Measurements from ENCODE around the gene DZIP3. TPM values are rescaled to one million over a fixed set of nuclear protein-coding genes. Genes with fewer than 3 reads are reported as not detected.

DZIP3 gene
- total RNA-seq, 1 experiment from 2014 or later = 6.0 TPM

Other genes with a start within 250 kb of the DZIP3 start
- not detected in 2 replicates for gene MYH15, start 79.1 kb upstream of the DZIP3 start, total RNA-seq (2014; rRNA removed; shearing (Covaris generic); ENCODE audit: low replicate concordance)
- gene CIP2A, start 284 bp upstream of the DZIP3 start, total RNA-seq (2014; rRNA removed; shearing (Covaris generic); ENCODE audit: low replicate concordance) = 13.2 and 16.7 TPM in 2 replicates
- not detected in 2 replicates for gene RETNLB, start 167.7 kb downstream of the DZIP3 start, total RNA-seq (2014; rRNA removed; shearing (Covaris generic); ENCODE audit: low replicate concordance)
- gene TRAT1, start 233.1 kb downstream of the DZIP3 start, total RNA-seq (2014; rRNA removed; shearing (Covaris generic); ENCODE audit: low replicate concordance) = not detected in 2 replicates